GM19043 (cell line): ENCODE measurements around the gene TRPM5.
"Not testable (repeated sequence)": the region's sequence is repeated elsewhere in the genome, so short reads cannot be mapped to it uniquely, and the experiment has no call there.

Source experiments
- ATAC-seq: cut with Tn5 transposase; IDR thresholded peaks from one replicate; pipeline ENCODE4 v1.9.1; 2021; ENCODE audit warnings: low read depth; ENCODE audit not compliant: unreplicated experiment

TRPM5 gene

GRCh38 chr11:2443881-2444820 lies at the start of gene TRPM5:
Gene TRPM5, minus strand, starts transcription at chr11:2444514. Its CDS starts 21,478 bp downstream, at chr11:2423036.
- no peak for ATAC-seq

GRCh38 chr11:2489083-2489482 lies 44.8 kb upstream of the TRPM5 start:
- ATAC-seq: no peak

- ATAC-seq: no peak
These were observed 43.7 kb upstream of the TRPM5 start for GRCh38 chr11:2488004-2488403.

- ATAC-seq: no peak
These were observed 40.3 kb upstream of the TRPM5 start for GRCh38 chr11:2484576-2485125.

GRCh38 chr11:2483426-2483825 lies 39.1 kb upstream of the TRPM5 start:
- no peak for ATAC-seq

- ATAC-seq: no peak
These were observed 38.4 kb upstream of the TRPM5 start for GRCh38 chr11:2482745-2483144.

- ATAC-seq: no peak
These were observed 37.9 kb upstream of the TRPM5 start for GRCh38 chr11:2482204-2482603.

- ATAC-seq: no peak
These were observed 36.9 kb upstream of the TRPM5 start for GRCh38 chr11:2481253-2481652.

- ATAC-seq: no peak
These were observed 36.5 kb upstream of the TRPM5 start for GRCh38 chr11:2480874-2481220.

GRCh38 chr11:2480067-2480873 lies 36.0 kb upstream of the TRPM5 start:
- ATAC-seq: not testable (repeated sequence)

- ATAC-seq: no peak
These were observed 33.6 kb upstream of the TRPM5 start for GRCh38 chr11:2477936-2478335.

- ATAC-seq: no peak
These were observed 32.9 kb upstream of the TRPM5 start for GRCh38 chr11:2477254-2477653.

- ATAC-seq: no peak
These were observed 31.0 kb upstream of the TRPM5 start for GRCh38 chr11:2475136-2475918.

GRCh38 chr11:2474059-2474901 lies 30.0 kb upstream of the TRPM5 start:
- ATAC-seq: no peak

GRCh38 chr11:2473361-2474058 lies 29.2 kb upstream of the TRPM5 start:
- no peak for ATAC-seq

- no peak for ATAC-seq
These were observed 28.3 kb upstream of the TRPM5 start for GRCh38 chr11:2472428-2473186.

- ATAC-seq: no peak
These were observed 27.4 kb upstream of the TRPM5 start for GRCh38 chr11:2471804-2472096.

GRCh38 chr11:2471048-2471803 lies 26.9 kb upstream of the TRPM5 start:
- ATAC-seq: no peak
